HL-60 (cell line): ENCODE data around the gene TMEM174.
A peak's percentile ranks its signal among the peaks of the same experiment; 100 is the strongest.

Experiments
- DNase-seq, 2 experiments: peaks; one replicate each; pipeline ENCODE4 v3.0.0-alpha.2; 2010 to 2020; ENCODE audit warnings: low read depth in 1 of 2, low spot score in 1 of 2
- H3K27ac ChIP-seq: fragments of 250-450 bp; sonication (Bioruptor Pico); replicated peaks from 2 replicates; pipeline ENCODE4 v1.5.1; 2020; ENCODE audit warnings: mild to moderate bottlenecking, moderate library complexity
- H3K27me3 ChIP-seq: fragments of 250-450 bp; sonication (Bioruptor Pico); 2 replicates; pipeline ENCODE4 v1.5.1; 2021; ENCODE audit warnings: mild to moderate bottlenecking, moderate library complexity; ENCODE audit not compliant: insufficient read depth, poor library complexity, severe bottlenecking
- H3K4me3 ChIP-seq: replicated peaks from 2 replicates; pipeline ENCODE4 v1.5.1; 2011; ENCODE audit warnings: mild to moderate bottlenecking, control low read depth, low read length; ENCODE audit not compliant: insufficient read depth
- CTCF ChIP-seq: IDR thresholded peaks from one replicate; pipeline ENCODE4 v1.5.1; 2011; ENCODE audit warnings: low read length, control low read depth, inconsistent platforms; ENCODE audit not compliant: insufficient read depth
- GABPA ChIP-seq: IDR thresholded peaks from 2 replicates; pipeline ENCODE4 v1.6.1; 2012; ENCODE audit warnings: low read depth
- POLR2AphosphoS5 ChIP-seq: IDR thresholded peaks from 2 replicates; pipeline ENCODE4 v1.6.1; 2012; ENCODE audit warnings: low read depth
- REST ChIP-seq: IDR thresholded peaks from 2 replicates; pipeline ENCODE4 v1.6.1; 2012; ENCODE audit warnings: low read depth; ENCODE audit not compliant: insufficient replicate concordance
- SPI1 ChIP-seq: IDR thresholded peaks from 2 replicates; pipeline ENCODE4 v1.6.1; 2012; ENCODE audit warnings: low read depth, mild to moderate bottlenecking, borderline replicate concordance

The TMEM174 gene

GRCh38 chr5:73157414-73158303, 15.3 kb upstream of the TMEM174 start:
- no peak overlapping the region for H3K4me3 ChIP-seq
- H3K27ac ChIP-seq = no peak overlapping the region
- TF ChIP-seq POLR2AphosphoS5 (no peak), CTCF (no peak), GABPA (no peak), REST (no peak), SPI1 (no peak)
- DNase-seq = no peak
- H3K27me3 ChIP-seq = no peaks in the 10 kb centered on the region

GRCh38 chr5:73158313-73158712, 14.7 kb upstream of the TMEM174 start:
- no peak overlapping the region for H3K27ac ChIP-seq
- no peak for DNase-seq
- TF ChIP-seq SPI1 = no peak
- no peak for TF ChIP-seq POLR2AphosphoS5
- TF ChIP-seq GABPA = no peak
- TF ChIP-seq CTCF = no peak
- TF ChIP-seq REST = no peak
- H3K27me3 ChIP-seq = no peaks in the 10 kb centered on the region
- no peak overlapping the region for H3K4me3 ChIP-seq

GRCh38 chr5:73160239-73160671, 12.7 kb upstream of the TMEM174 start:
- DNase-seq = peak in 1 of 2 experiments; percentile 17
- Histone ChIP-seq H3K27me3 (no peaks in the 10 kb centered on the region), H3K27ac (no peak overlapping the region), H3K4me3 (no peak overlapping the region)
- no peak for TF ChIP-seq CTCF
- TF ChIP-seq GABPA = no peak
- TF ChIP-seq POLR2AphosphoS5 = no peak
- TF ChIP-seq REST = no peak
- no peak for TF ChIP-seq SPI1
